Stomach (tissue), 9 donors: ENCODE measurements around the gene WDR5. TPM values are rescaled to one million over a fixed set of nuclear protein-coding genes. Genes with fewer than 3 reads are reported as not detected.

Source experiments
- DNase-seq, 2 donors: peaks; one replicate each; pipeline versions ENCODE4 v3.0.0 to v3.0.0-alpha.2; 2013 to 2019
- H3K27ac ChIP-seq, 5 donors: fragments of 200-600 bp in 4 of 5; sonication (generic) in 4 of 5; one replicate each; pipeline ENCODE4 v1.5.1; 2013 to 2019; ENCODE audit warnings: mild to moderate bottlenecking in 1 of 5, moderate library complexity in 1 of 5
- H3K27me3 ChIP-seq, 3 donors: fragments of 200-600 bp; sonication (generic); one replicate each; pipeline ENCODE4 v1.5.1; 2017 to 2019; ENCODE audit warnings: mixed run types in 1 of 3
- H3K36me3 ChIP-seq, 4 donors: fragments of 200-600 bp; sonication (generic); 1 replicate in 3 of 4; 2 replicates in 1 of 4; pipeline ENCODE4 v1.5.1; 2016 to 2019
- H3K4me1 ChIP-seq, 4 donors: fragments of 200-600 bp; sonication (generic); one replicate each; pipeline ENCODE4 v1.5.1; 2016 to 2019
- H3K4me3 ChIP-seq, 4 donors: fragments of 200-600 bp; sonication (generic) in 3 of 4; one replicate each; pipeline ENCODE4 v1.5.1; 2016 to 2019; ENCODE audit warnings: mild to moderate bottlenecking in 1 of 4
- H3K9me3 ChIP-seq, 4 donors: fragments of 200-600 bp; sonication (generic); one replicate each; pipeline ENCODE4 v1.5.1; 2016 to 2019
- EP300 ChIP-seq: sonication (generic); formaldehyde crosslinking; IDR thresholded peaks from one replicate; pipeline ENCODE4 v1.6.1; 2017; ENCODE audit warnings: antibody characterized with exemption
- POLR2A ChIP-seq, 4 donors: fragments of 450-650 bp; IDR thresholded peaks; one replicate each; pipeline ENCODE4 v1.6.1; 2016; ENCODE audit warnings: antibody characterized with exemption in 4 of 4, control low read depth in 2 of 4, mild to moderate bottlenecking in 1 of 4, moderate library complexity in 1 of 4
- POLR2AphosphoS5 ChIP-seq, 3 donors: sonication (generic); formaldehyde crosslinking; IDR thresholded peaks; one replicate each; pipeline ENCODE4 v1.6.1; 2016; ENCODE audit warnings: antibody characterized with exemption in 3 of 3
- WGBS, 5 donors: extraction: QIAGEN DNeasy Blood & Tissue Kit in 3 of 5; methylation state at CpG; one replicate each; pipeline versions ENCODE4 v1.1.5 to v1.1.7; 2013 to 2018; 5-methylcytosine and 5-hydroxymethylcytosine counted together
- intact Hi-C: fragments of 100-400 bp; cut with DNase I; formaldehyde crosslinking; loops from one replicate; pipeline ENCODE4 v1.15.1; 2023; ENCODE audit warnings: low total_unique reads
- polyA plus RNA-seq, 3 donors: library from polyadenylated mRNA; stranded (reverse); fragments of 200-250 nt; gene quantifications; one replicate each; pipeline ENCODE4 v1.2.3, GENCODE V29; 2013
- total RNA-seq, 5 donors: library from RNA; depleted of rRNA; stranded (reverse); fragments of >200 nt; gene quantifications; one replicate each; pipeline versions ENCODE4 v1.1.0 to v1.2.3, GENCODE V29; 2014 to 2016
- TF ChIP-seq, protein P1 (sequence below), 7 experiments: fragments of 450-650 bp in 4 of 7; fragments of 200-600 bp in 3 of 7; sonication (generic) in 3 of 7; IDR thresholded peaks; one replicate each; pipeline ENCODE4 v1.5.1; 2016 to 2019; ENCODE audit warnings: antibody characterized with exemption in 7 of 7, control low read depth in 2 of 7, mild to moderate bottlenecking in 1 of 7
- donor health status: healthy with polysubstance abuse.
- donor health status: Bipolar disorder and iron deficiency.
- donor health status: healthy.

WDR5 gene
- total and polyA plus RNA-seq, 8 donors, result 2.3 to 22.3 (median 14.1) TPM

DNA sequence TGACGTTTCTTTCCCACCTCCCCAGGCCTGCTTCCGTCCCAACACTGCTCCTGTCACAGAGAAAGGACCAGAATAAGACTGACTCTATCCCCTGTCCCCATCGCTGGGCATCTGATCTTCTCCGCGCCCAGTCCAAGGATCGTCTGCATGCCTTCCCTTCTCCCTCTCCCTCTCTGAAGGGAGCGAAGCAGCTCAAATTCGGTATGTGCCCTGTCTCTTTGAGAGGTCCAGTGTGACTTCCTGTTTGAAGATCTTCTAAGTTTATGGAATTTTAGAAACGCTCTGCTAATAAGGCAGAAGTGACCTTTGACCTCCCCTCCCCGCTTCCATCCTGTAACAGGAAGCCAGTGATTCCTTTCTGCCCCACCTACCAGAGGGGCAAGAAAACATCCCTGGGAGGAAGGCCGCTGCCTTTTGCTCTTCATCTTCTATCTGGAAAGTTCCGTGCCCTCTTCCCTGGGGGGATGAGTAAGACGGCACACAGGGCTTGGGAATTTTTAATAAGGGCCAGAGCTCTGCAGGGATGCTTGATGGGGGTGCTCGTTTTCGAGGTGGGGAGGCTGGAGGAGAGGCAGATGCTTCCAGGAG, 69.2 kb downstream of the WDR5 start:
- WGBS, 5 donors, result 66 to 76% (median 69%) methylated on average over 15 of the region's 15 CpGs
- TF ChIP-seq POLR2AphosphoS5 (IDR thresholded peaks at IDR 0.05), result no peak
- no peak for TF ChIP-seq EP300
- TF ChIP-seq, protein P1, sequence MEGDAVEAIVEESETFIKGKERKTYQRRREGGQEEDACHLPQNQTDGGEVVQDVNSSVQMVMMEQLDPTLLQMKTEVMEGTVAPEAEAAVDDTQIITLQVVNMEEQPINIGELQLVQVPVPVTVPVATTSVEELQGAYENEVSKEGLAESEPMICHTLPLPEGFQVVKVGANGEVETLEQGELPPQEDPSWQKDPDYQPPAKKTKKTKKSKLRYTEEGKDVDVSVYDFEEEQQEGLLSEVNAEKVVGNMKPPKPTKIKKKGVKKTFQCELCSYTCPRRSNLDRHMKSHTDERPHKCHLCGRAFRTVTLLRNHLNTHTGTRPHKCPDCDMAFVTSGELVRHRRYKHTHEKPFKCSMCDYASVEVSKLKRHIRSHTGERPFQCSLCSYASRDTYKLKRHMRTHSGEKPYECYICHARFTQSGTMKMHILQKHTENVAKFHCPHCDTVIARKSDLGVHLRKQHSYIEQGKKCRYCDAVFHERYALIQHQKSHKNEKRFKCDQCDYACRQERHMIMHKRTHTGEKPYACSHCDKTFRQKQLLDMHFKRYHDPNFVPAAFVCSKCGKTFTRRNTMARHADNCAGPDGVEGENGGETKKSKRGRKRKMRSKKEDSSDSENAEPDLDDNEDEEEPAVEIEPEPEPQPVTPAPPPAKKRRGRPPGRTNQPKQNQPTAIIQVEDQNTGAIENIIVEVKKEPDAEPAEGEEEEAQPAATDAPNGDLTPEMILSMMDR (IDR thresholded peaks at IDR 0.05), result no peak
- TF ChIP-seq POLR2A (IDR thresholded peaks at IDR 0.05), result no peak
- Histone ChIP-seq H3K36me3 (no peaks in the 10 kb centered on the region), H3K4me1 (peaks cover 0 to 4% (median 0%) of the 10 kb centered on the region in 4 donors), H3K4me3 (no peak overlapping the region), H3K9me3 (peaks cover 0 to 26% (median 10%) of the 10 kb centered on the region in 4 donors), H3K27ac (peak overlapping the region in 1 of 5 donors; percentile 15), H3K27me3 (no peaks in the 10 kb centered on the region)
- peak in 1 of 2 donors; percentile 64 for DNase-seq
- intact Hi-C loops, result no loop called here

GRCh38 chr9:134205672-134206310, 69.9 kb downstream of the WDR5 start:
- Histone ChIP-seq H3K36me3 (no peaks in the 10 kb centered on the region), H3K27me3 (no peaks in the 10 kb centered on the region), H3K4me3 (no peak overlapping the region), H3K4me1 (peaks cover 0 to 11% (median 3%) of the 10 kb centered on the region in 4 donors), H3K27ac (peak overlapping the region in 2 of 5 donors; percentile 8 to 60), H3K9me3 (peaks cover 0 to 25% (median 10%) of the 10 kb centered on the region in 4 donors)
- intact Hi-C loops, result no loop called here
- DNase-seq, result peak in 1 of 2 donors; percentile 92
- TF ChIP-seq, protein P1 (IDR thresholded peaks at IDR 0.05), result no peak
- TF ChIP-seq POLR2AphosphoS5 (IDR thresholded peaks at IDR 0.05), result peak in 1 of 3 donors; percentile 10
- WGBS, 5 donors, result 75 to 84% (median 79%) methylated on average over 24 of the region's 24 CpGs

GRCh38 chr9:134206311-134207300, 70.7 kb downstream of the WDR5 start:
- intact Hi-C loops, result no loop called here
- Histone ChIP-seq H3K36me3 (no peaks in the 10 kb centered on the region), H3K27ac (peak overlapping the region in 3 of 5 donors; percentile 8 to 60 (median 43)), H3K4me3 (no peak overlapping the region), H3K9me3 (peaks cover 0 to 17% (median 9%) of the 10 kb centered on the region in 4 donors), H3K27me3 (no peaks in the 10 kb centered on the region), H3K4me1 (peaks cover 0 to 19% (median 8%) of the 10 kb centered on the region in 4 donors)
- TF ChIP-seq POLR2A (IDR thresholded peaks at IDR 0.05), result no peak
- no peak for TF ChIP-seq POLR2AphosphoS5 (IDR thresholded peaks at IDR 0.05)
- TF ChIP-seq, protein P1 (IDR thresholded peaks at IDR 0.05), result no peak
- TF ChIP-seq EP300, result no peak
- WGBS, 5 donors, result 84 to 89% (median 86%) methylated on average over 19 to 20 of the region's 20 CpGs
- DNase-seq, result no peak

- peak overlapping the region in 1 of 5 donors; percentile 8 for H3K27ac ChIP-seq
- 73 to 84% (median 79%) methylated on average over 19 of the region's 19 CpGs for WGBS, 5 donors
- no peak overlapping the region for H3K4me3 ChIP-seq
- no peak for DNase-seq
- H3K9me3 ChIP-seq, result peaks cover 0 to 10% (median 5%) of the 10 kb centered on the region in 4 donors
- no peaks in the 10 kb centered on the region for H3K36me3 ChIP-seq
- intact Hi-C loops, result no loop called here
- no peak for TF ChIP-seq POLR2AphosphoS5 (IDR thresholded peaks at IDR 0.05)
- TF ChIP-seq EP300, result no peak
- no peak for TF ChIP-seq POLR2A (IDR thresholded peaks at IDR 0.05)
- TF ChIP-seq, protein P1 (IDR thresholded peaks at IDR 0.05), result no peak
- no peaks in the 10 kb centered on the region for H3K27me3 ChIP-seq
- peaks cover 0 to 19% (median 8%) of the 10 kb centered on the region in 4 donors for H3K4me1 ChIP-seq
Measured at GRCh38 chr9:134208310-134208841, 72.5 kb downstream of the WDR5 start.
